DOHH2 (cell line): Measurements from ENCODE around the gene C1orf141.
A peak's percentile ranks its signal among the peaks of the same experiment; 100 is the strongest.

Source experiments
- H3F3A ChIP-seq: fragments of 200-600 bp; sonication (generic), shearing (Covaris generic); 2 replicates; pipeline ENCODE4 v1.6.0; 2016; ENCODE audit warnings: antibody characterized with exemption, mild to moderate bottlenecking; ENCODE audit not compliant: control insufficient read depth, insufficient read depth
- H3K27ac ChIP-seq: fragments of 200-600 bp; sonication (generic); 2 replicates; pipeline ENCODE4 v1.5.1; 2014; ENCODE audit warnings: low read depth, mild to moderate bottlenecking, low read length, moderate library complexity
- H3K27me3 ChIP-seq: fragments of 200-600 bp; sonication (generic); 2 replicates; pipeline ENCODE4 v1.6.1; 2014; ENCODE audit warnings: mild to moderate bottlenecking, low read length, mixed read lengths; ENCODE audit not compliant: control insufficient read depth
- H3K36me3 ChIP-seq: fragments of 200-600 bp; sonication (generic); 2 replicates; pipeline ENCODE4 v1.6.1; 2014; ENCODE audit warnings: mild to moderate bottlenecking, low read length, moderate library complexity, mixed read lengths; ENCODE audit not compliant: control insufficient read depth
- H3K4me1 ChIP-seq: fragments of 200-600 bp; sonication (generic); 2 replicates; pipeline ENCODE4 v1.6.1; 2014; ENCODE audit warnings: mild to moderate bottlenecking, low read length, mixed read lengths; ENCODE audit not compliant: control insufficient read depth
- H3K4me2 ChIP-seq: fragments of 200-600 bp; sonication (generic); 2 replicates; pipeline ENCODE4 v1.6.0; 2014; ENCODE audit warnings: mild to moderate bottlenecking, low read length, moderate library complexity
- H3K4me3 ChIP-seq: fragments of 200-600 bp; sonication (generic); 2 replicates; pipeline ENCODE4 v1.5.1; 2014; ENCODE audit warnings: mild to moderate bottlenecking, low read length, mixed read lengths
- H3K79me2 ChIP-seq: fragments of 200-600 bp; sonication (generic); 2 replicates; pipeline ENCODE4 v1.6.1; 2014; ENCODE audit warnings: mild to moderate bottlenecking, low read length, mixed read lengths; ENCODE audit not compliant: control insufficient read depth
- H3K9me2 ChIP-seq: fragments of 200-600 bp; sonication (generic); replicated peaks from 2 replicates; pipeline ENCODE4 v1.6.1; 2014; ENCODE audit warnings: mild to moderate bottlenecking, low read length, mixed read lengths; ENCODE audit not compliant: control insufficient read depth
- H3K9me3 ChIP-seq: fragments of 200-600 bp; sonication (generic); 2 replicates; pipeline ENCODE4 v1.6.1; 2014; ENCODE audit warnings: antibody characterized with exemption, low read length, mixed read lengths; ENCODE audit not compliant: control insufficient read depth, insufficient read depth
- H4K20me1 ChIP-seq: fragments of 200-600 bp; sonication (generic); 2 replicates; pipeline ENCODE4 v1.6.0; 2014; ENCODE audit warnings: low read depth, mild to moderate bottlenecking, antibody characterized with exemption, low read length, moderate library complexity; ENCODE audit not compliant: control insufficient read depth, insufficient read depth
- EZH2phosphoT487 ChIP-seq: fragments of 200-600 bp; sonication (generic); IDR thresholded peaks from 2 replicates; pipeline ENCODE4 v1.6.1; 2017; ENCODE audit warnings: borderline replicate concordance, mild to moderate bottlenecking, antibody characterized with exemption, low read length, moderate library complexity, mixed read lengths
- TF ChIP-seq, protein P1 (sequence below): fragments of 200-600 bp; sonication (generic); IDR thresholded peaks from one replicate; pipeline ENCODE4 v1.5.1; 2014; ENCODE audit warnings: antibody characterized with exemption, mild to moderate bottlenecking, low read depth, low read length; ENCODE audit not compliant: poor library complexity, severe bottlenecking

C1orf141 gene

DNA sequence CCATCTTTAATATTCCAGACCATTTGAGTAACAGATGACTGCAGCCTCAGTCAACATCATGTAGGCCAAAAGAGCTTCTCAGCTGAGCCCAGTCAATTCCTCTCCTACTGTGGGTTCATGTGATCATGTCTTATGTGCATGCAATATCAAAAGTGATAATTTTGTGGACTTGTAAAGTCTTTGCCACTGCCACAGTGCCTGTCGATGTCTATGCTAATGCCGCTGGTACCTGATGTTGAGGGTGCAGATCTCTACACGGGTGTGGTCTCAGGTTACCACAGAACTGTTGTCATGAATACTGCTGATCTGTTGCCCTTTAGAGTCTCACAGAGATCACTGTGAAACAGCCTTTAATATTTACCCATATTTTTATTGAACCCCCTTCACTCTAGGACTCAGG lies 11.3 kb upstream of the C1orf141 start:
- no peaks in the 10 kb centered on the region; the same call in 1 of the 2 replicates for H3K79me2 ChIP-seq
- peaks cover 25% of the 10 kb centered on the region for H3K4me1 ChIP-seq
- H3K27ac ChIP-seq, result no peak overlapping the region
- no peaks in the 10 kb centered on the region for H3K27me3 ChIP-seq
- H3K4me2 ChIP-seq, result no peak overlapping the region
- H3K9me2 ChIP-seq, result no peaks in the 10 kb centered on the region
- TF ChIP-seq, protein P1, sequence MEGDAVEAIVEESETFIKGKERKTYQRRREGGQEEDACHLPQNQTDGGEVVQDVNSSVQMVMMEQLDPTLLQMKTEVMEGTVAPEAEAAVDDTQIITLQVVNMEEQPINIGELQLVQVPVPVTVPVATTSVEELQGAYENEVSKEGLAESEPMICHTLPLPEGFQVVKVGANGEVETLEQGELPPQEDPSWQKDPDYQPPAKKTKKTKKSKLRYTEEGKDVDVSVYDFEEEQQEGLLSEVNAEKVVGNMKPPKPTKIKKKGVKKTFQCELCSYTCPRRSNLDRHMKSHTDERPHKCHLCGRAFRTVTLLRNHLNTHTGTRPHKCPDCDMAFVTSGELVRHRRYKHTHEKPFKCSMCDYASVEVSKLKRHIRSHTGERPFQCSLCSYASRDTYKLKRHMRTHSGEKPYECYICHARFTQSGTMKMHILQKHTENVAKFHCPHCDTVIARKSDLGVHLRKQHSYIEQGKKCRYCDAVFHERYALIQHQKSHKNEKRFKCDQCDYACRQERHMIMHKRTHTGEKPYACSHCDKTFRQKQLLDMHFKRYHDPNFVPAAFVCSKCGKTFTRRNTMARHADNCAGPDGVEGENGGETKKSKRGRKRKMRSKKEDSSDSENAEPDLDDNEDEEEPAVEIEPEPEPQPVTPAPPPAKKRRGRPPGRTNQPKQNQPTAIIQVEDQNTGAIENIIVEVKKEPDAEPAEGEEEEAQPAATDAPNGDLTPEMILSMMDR, result no peak
- no peak for TF ChIP-seq EZH2phosphoT487
- no peaks in the 10 kb centered on the region for H3K36me3 ChIP-seq
- no peaks in the 10 kb centered on the region for H4K20me1 ChIP-seq
- no peaks in the 10 kb centered on the region for H3K9me3 ChIP-seq
- no peak overlapping the region for H3K4me3 ChIP-seq
- H3F3A ChIP-seq, result no peaks in the 10 kb centered on the region

DNA sequence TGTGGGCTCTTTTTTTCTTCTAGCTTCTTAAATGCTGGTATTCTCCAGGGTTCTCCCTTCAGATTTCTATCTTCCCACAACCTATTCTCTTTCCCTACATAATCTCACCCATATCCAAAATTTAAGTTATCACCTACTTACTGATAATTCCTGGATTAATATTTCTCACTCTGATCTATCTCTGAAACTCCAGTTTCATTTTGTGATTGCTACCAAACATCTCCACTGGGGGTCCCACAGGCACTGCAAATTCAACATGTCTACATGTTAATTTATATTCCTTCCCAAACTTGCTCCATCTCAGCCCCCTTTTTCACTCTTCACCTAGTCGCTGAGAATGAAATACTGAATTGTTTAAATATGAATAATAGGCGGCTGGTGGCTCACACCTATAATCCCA lies 9.9 kb upstream of the C1orf141 start:
- Histone ChIP-seq H3K4me1 (peaks cover 18% of the 10 kb centered on the region), H3K4me3 (no peak overlapping the region), H4K20me1 (no peaks in the 10 kb centered on the region), H3K27ac (no peak overlapping the region), H3K79me2 (no peaks in the 10 kb centered on the region), H3K9me2 (no peaks in the 10 kb centered on the region), H3K9me3 (no peaks in the 10 kb centered on the region), H3K4me2 (no peak overlapping the region), H3K36me3 (no peaks in the 10 kb centered on the region), H3K27me3 (no peaks in the 10 kb centered on the region), H3F3A (no peaks in the 10 kb centered on the region)
- TF ChIP-seq EZH2phosphoT487, result no peak
- TF ChIP-seq, protein P1, result peak; percentile 48

DNA sequence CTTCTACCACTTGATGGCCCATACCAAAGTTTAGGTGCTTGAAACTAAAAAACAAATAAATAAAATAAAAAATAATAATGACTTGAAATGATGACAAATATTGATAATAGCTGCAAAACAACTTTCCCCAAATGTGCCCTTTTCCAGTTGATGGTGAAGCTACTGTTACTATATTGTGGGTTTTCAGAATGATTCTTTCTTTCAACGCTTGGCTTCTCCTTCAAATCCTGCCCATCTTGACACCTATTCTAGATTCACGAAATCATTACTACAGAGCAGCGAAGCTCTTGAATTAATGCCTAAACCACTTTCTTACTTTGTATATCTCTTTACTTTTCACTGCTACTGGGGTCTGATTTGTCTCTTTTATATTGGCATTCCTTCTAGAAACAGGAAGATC lies 9.2 kb upstream of the C1orf141 start:
- Histone ChIP-seq H3K36me3 (no peaks in the 10 kb centered on the region), H3K4me2 (no peak overlapping the region), H3K27me3 (no peaks in the 10 kb centered on the region), H4K20me1 (no peaks in the 10 kb centered on the region), H3K79me2 (no peaks in the 10 kb centered on the region), H3F3A (no peaks in the 10 kb centered on the region), H3K9me2 (no peaks in the 10 kb centered on the region), H3K27ac (no peak overlapping the region), H3K9me3 (no peaks in the 10 kb centered on the region), H3K4me1 (peaks cover 10% of the 10 kb centered on the region), H3K4me3 (no peak overlapping the region)
- TF ChIP-seq EZH2phosphoT487, result no peak
- TF ChIP-seq, protein P1, result no peak
